Kidney (tissue), 14 donors: ENCODE measurements around the gene GRAMD1C. TPM values are rescaled to one million over a fixed set of nuclear protein-coding genes. Genes with fewer than 3 reads are reported as not detected.

Source experiments
- DNase-seq, 5 donors: peaks; one replicate each; pipeline ENCODE4 v3.0.0-alpha.2; 2013 to 2020
- FAIRE-seq: peaks from 2 replicates; lab custom pipeline; 2012; peaks lifted over from hg19 to GRCh38; lab: Jason Lieb, UNC
- H3K27ac ChIP-seq, 2 donors: one replicate each; pipeline ENCODE4 v1.7.0; 2013; ENCODE audit warnings: low read depth in 2 of 2, low read length in 2 of 2, inconsistent platforms in 1 of 2
- H3K27me3 ChIP-seq: one replicate; pipeline ENCODE4 v1.7.1; 2013; ENCODE audit warnings: low read length, inconsistent platforms; ENCODE audit not compliant: control insufficient read depth, insufficient read depth
- H3K36me3 ChIP-seq, 3 donors: one replicate each; pipeline versions ENCODE4 v1.7.0 to v1.7.1; 2013; ENCODE audit warnings: low read length in 3 of 3, control low read depth in 1 of 3, inconsistent platforms in 1 of 3; ENCODE audit not compliant: insufficient read depth in 3 of 3, control insufficient read depth in 2 of 3
- H3K4me1 ChIP-seq, 3 donors: one replicate each; pipeline versions ENCODE4 v1.7.0 to v1.7.1; 2013; ENCODE audit warnings: low read length in 3 of 3, inconsistent platforms in 1 of 3, low read depth in 1 of 3; ENCODE audit not compliant: control insufficient read depth in 2 of 3, insufficient read depth in 2 of 3
- H3K4me3 ChIP-seq, 3 donors: one replicate each; pipeline versions ENCODE4 v1.7.0 to v1.8.1; 2013; ENCODE audit warnings: low read length in 3 of 3, control low read depth in 1 of 3, inconsistent platforms in 1 of 3
- H3K9ac ChIP-seq, 3 donors: one replicate each; pipeline versions ENCODE4 v1.7.0 to v1.7.1; 2013; ENCODE audit warnings: low read length in 3 of 3, control low read depth in 1 of 3, inconsistent platforms in 1 of 3
- H3K9me3 ChIP-seq, 3 donors: one replicate each; pipeline versions ENCODE4 v1.7.0 to v1.7.1; 2013; ENCODE audit warnings: low read length in 3 of 3, control low read depth in 1 of 3, inconsistent platforms in 1 of 3; ENCODE audit not compliant: control insufficient read depth in 2 of 3, insufficient read depth in 1 of 3
- intact Hi-C: fragments of 100-400 bp; cut with DNase I; formaldehyde crosslinking; loops from one replicate; pipeline ENCODE4 v1.11.1; 2022
- polyA plus RNA-seq: library from polyadenylated mRNA; stranded (reverse); fragments of 350-450 nt; fragmentation: Illumina TruSeq; extraction: RNeasy Lipid Tissue Mini Kit (QIAGEN cat#74804); gene quantifications from one replicate; pipeline ENCODE4 v1.2.3, GENCODE V29; 2014; ENCODE audit warnings: low read depth, low replicate concordance; ENCODE audit not compliant: insufficient read depth
- total RNA-seq: library from RNA; stranded (reverse); fragmentation: NEBNext Ultra II Directional; extraction: Animal tissue kit (Norgen Biotek cat#: 25700); gene quantifications from one replicate; pipeline ENCODE4 v1.2.1, GENCODE V29; 2021
- TF ChIP-seq, protein P1 (sequence below): IDR thresholded peaks from 3 replicates; pipeline ENCODE4 v1.5.1; 2012; ENCODE audit warnings: mild to moderate bottlenecking, moderate library complexity, borderline replicate concordance; ENCODE audit not compliant: insufficient read depth; ENCODE audit errors: extremely low read depth
- donor health status: control.
- donor health status: control.
- donor health status: control.
- donor health status: control.
- donor health status: control.
- donor health status: DM: yes; HTN: yes; CAD: no.
- donor health status: Normal renal cell carcinoma (clear cell type).

GRAMD1C gene
- total and polyA plus RNA-seq, 2 donors from 2014 or later: 21.0 TPM

DNA sequence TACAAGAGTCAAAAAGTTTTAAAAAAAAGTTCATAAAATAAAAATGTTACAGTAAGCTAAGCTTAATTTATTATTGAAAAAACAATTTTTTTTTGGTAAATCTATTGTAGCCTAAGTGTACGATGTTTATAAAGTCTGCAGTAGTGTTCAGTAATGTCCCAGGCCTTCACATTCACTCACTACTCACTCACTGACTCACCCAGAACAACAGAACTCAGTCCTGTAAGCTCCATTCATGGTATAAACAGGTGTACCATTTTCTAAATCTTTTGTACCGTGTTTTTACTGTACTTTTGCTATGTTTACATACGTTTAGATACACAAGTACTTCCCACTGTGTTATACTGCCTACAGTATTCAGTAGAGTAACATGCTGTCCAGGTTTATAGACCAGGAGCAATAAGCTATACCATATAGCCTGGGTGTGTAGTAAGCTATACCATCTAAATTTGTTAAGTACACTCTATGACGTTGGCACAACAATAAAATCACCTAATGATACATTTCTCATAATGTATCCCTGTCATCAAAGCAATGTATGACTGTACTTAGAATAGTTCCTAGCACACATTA is 68.1 kb downstream of the GRAMD1C start:
- Histone ChIP-seq H3K27ac (no peak overlapping the region), H3K9me3 (no peaks in the 10 kb centered on the region), H3K4me3 (no peak overlapping the region), H3K36me3 (no peaks in the 10 kb centered on the region), H3K27me3 (no peaks in the 10 kb centered on the region), H3K9ac (no peak overlapping the region), H3K4me1 (no peaks in the 10 kb centered on the region)
- DNase-seq (no peak), FAIRE-seq (no peak)
- TF ChIP-seq, protein P1, sequence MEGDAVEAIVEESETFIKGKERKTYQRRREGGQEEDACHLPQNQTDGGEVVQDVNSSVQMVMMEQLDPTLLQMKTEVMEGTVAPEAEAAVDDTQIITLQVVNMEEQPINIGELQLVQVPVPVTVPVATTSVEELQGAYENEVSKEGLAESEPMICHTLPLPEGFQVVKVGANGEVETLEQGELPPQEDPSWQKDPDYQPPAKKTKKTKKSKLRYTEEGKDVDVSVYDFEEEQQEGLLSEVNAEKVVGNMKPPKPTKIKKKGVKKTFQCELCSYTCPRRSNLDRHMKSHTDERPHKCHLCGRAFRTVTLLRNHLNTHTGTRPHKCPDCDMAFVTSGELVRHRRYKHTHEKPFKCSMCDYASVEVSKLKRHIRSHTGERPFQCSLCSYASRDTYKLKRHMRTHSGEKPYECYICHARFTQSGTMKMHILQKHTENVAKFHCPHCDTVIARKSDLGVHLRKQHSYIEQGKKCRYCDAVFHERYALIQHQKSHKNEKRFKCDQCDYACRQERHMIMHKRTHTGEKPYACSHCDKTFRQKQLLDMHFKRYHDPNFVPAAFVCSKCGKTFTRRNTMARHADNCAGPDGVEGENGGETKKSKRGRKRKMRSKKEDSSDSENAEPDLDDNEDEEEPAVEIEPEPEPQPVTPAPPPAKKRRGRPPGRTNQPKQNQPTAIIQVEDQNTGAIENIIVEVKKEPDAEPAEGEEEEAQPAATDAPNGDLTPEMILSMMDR: no peak
- intact Hi-C loops: no loop called here

DNA sequence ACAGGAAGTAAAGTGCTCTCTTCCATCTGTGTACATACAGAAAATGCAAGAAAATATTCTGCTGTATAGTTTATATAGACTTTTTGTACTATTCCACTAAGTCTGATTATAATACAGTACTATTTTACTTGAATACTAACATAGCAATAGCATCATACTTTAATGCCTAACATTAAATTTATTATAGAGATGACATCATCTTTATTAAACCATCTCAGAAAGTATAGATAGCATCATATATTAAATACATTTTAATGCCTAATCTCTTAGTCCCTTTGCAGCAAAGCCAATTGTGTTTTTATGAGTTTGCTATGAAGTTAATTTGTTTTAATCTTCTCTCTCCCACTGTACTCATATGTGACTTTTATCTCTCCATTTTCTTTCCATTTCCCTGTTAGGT is 69.5 kb downstream of the GRAMD1C start:
- intact Hi-C loops: no loop called here
- Histone ChIP-seq H3K27ac (no peak overlapping the region), H3K27me3 (no peaks in the 10 kb centered on the region), H3K9ac (no peak overlapping the region), H3K36me3 (no peaks in the 10 kb centered on the region), H3K4me3 (no peak overlapping the region), H3K4me1 (no peaks in the 10 kb centered on the region), H3K9me3 (no peaks in the 10 kb centered on the region)
- TF ChIP-seq, protein P1: no peak
- FAIRE-seq: no peak
- DNase-seq: no peak

DNA sequence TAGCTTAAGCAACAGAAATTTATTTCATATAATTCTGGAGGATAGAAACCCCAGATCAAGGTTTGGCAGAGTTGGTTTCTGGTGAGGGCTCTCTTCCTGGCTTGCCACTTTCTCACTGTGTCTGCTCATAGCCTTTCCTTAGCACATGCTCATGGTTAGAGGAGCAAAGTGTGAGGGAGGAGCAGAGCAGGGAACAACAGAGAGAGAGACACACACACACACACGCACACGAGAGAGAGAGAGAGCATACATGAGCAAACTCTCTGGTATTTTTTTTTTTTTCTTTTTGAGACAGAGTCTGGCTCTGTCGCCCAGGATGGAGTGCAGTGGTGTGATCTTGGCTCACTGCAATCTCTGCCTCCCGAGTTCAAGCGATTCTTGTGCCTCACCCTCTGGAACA is 72.4 kb downstream of the GRAMD1C start:
- Histone ChIP-seq H3K9ac (no peak overlapping the region), H3K9me3 (no peaks in the 10 kb centered on the region), H3K4me3 (no peak overlapping the region), H3K27ac (no peak overlapping the region), H3K36me3 (no peaks in the 10 kb centered on the region), H3K27me3 (no peaks in the 10 kb centered on the region), H3K4me1 (no peaks in the 10 kb centered on the region)
- DNase-seq (no peak), FAIRE-seq (no peak)
- intact Hi-C loops: no loop called here
- TF ChIP-seq, protein P1: no peak

DNA sequence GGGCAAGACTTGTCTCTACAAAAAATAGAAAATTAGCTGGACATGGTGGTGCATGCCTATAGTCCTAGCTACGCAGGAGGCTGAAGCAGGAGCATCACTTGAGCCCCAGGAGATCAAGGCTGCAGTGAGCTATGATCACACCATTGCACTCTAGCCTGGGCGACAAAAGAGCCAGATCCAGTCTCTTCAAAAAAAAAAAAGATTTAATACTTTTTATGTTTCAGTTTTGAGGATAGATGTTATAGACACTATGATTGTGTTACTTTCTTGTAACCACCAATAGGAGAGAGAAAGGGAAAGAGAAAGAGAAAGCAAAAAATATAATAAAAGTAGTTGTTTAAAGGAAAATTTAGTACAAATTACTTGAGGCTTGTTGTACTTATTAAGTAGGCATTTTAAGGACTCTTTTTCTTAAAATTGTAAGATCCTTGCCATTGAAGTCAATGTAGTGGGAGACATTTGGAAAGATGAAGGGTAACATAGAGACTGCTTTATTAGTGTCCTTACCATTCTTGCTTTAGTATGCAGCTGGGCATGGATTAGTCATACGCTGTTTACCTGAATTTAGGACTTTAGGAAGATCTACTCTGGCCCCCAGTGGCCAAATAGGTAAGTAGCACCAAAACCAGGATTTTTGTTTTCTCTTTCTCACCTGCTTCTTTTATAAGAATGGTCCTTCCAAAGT is 74.1 kb downstream of the GRAMD1C start:
- Histone ChIP-seq H3K27ac (no peak overlapping the region), H3K9ac (no peak overlapping the region)
- intact Hi-C loops: no loop called here

More for the DNA sequence above, 74.1 kb downstream of the GRAMD1C start:
- DNase-seq (peak in 4 of 5 donors; percentile 15 to 71 (median 48)), FAIRE-seq (peak; percentile 80)
- TF ChIP-seq, protein P1: peak; percentile 69
- no peaks in the 10 kb centered on the region for H3K36me3 ChIP-seq
- no peaks in the 10 kb centered on the region for H3K27me3 ChIP-seq
- no peaks in the 10 kb centered on the region for H3K9me3 ChIP-seq
- H3K4me1 ChIP-seq: no peaks in the 10 kb centered on the region
- no peak overlapping the region for H3K4me3 ChIP-seq
